CD4-positive, alpha-beta T cell treated with Interleukin-17A for 1 hour (primary cell): ENCODE results near the gene ZC3H18.
A peak's percentile ranks its signal among the peaks of the same experiment; 100 is the strongest.
"Not testable (repeated sequence)": the region's sequence is repeated elsewhere in the genome, so short reads cannot be mapped to it uniquely, and the experiment has no call there.

Experiments
- DNase-seq: peaks from one replicate; pipeline ENCODE4 v3.0.0-alpha.2; 2020

ZC3H18 gene

GRCh38 chr16:88608076-88608475 is 37.9 kb downstream of the ZC3H18 start:
- no peak for DNase-seq

- DNase-seq = not testable (repeated sequence)
These were observed 39.2 kb downstream of the ZC3H18 start for GRCh38 chr16:88609426-88609825.

- no peak for DNase-seq
These were observed 39.9 kb downstream of the ZC3H18 start for GRCh38 chr16:88610080-88610479.

- DNase-seq = no peak
These were observed 41.0 kb downstream of the ZC3H18 start for GRCh38 chr16:88610909-88611812.

- no peak for DNase-seq
These were observed 43.1 kb downstream of the ZC3H18 start for GRCh38 chr16:88613293-88613692.

DNA sequence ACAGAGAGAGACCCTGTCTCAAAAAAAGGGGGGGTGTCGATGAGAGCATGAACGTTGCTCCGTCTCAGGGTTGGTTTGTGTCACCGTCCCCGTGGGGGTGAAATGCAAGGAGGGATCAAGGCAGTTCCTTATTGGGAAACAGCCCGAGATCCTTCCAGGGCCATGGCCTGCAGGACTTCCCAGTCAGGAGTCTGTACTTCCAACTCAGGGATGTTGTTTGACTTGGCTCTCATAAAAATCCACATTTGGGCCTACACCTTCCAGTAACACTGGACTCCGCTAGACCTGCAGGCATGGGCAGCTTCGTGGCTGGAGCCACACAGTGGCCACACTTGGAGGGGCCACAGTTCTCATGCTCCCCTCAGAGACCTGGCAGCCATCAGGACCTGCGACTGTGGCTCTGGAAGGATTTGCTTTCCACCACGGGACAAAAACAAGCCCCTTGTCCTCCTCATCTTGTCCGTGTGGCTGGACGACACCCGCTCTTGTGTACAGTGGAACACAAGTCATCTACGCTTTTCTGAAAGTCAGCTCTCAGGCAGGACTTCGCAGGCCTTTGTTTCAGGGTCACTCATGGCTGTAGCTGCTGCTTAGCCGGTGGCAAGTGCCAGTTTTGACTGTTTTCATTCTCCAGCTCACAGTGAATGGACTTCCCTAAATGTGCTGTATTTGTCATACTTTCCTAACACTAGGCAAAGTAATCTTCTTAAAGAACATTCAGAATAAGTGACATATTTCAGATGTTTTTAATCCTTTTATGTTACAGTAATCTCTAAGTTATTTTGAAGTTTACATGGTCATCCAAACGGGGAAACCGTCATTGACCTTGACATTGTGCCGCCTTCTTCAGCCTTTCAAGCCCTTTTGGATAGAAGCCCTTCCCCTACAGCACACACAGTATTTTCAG is 44.0 kb downstream of the ZC3H18 start:
- no peak for DNase-seq

DNA sequence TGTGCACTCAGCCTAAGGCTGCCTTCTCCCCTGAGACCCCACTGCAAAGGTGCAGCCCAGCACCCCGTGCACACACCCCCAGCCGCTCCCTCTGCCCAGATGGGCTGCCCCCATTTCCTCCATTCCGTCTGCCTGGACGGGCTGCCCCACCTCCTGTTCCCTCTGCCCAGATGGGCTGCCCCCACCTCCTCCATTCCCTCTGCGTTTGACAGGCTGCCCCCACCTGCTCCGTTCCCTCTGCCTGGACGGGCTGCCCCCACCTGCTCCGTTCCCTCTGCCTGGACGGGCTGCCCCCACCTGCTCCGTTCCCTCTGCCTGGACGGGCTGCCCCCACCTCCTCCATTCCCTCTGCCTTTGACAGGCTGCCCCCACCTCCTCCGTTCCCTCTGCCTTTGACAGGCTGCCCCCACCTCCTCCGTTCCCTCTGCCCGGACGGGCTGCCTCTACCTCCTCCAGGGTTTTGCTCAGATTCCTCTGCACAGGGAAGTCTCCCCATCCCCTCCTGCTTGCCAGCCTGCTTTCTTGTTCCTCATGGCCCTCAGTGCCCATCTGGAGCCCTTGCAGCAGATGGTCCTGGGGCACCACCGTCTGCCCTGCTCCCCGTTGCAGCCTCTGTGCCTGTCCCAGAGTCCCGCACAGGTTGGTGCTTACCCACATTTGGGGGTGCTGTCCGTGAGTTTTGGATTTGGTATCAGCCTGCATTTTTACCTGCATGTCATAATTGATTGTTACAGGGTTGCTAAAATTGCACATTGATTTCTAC is 44.8 kb downstream of the ZC3H18 start:
- DNase-seq = no peak

GRCh38 chr16:88616320-88616719 is 46.1 kb downstream of the ZC3H18 start:
- DNase-seq = no peak

GRCh38 chr16:88616736-88617135 is 46.5 kb downstream of the ZC3H18 start:
- DNase-seq = no peak

DNA sequence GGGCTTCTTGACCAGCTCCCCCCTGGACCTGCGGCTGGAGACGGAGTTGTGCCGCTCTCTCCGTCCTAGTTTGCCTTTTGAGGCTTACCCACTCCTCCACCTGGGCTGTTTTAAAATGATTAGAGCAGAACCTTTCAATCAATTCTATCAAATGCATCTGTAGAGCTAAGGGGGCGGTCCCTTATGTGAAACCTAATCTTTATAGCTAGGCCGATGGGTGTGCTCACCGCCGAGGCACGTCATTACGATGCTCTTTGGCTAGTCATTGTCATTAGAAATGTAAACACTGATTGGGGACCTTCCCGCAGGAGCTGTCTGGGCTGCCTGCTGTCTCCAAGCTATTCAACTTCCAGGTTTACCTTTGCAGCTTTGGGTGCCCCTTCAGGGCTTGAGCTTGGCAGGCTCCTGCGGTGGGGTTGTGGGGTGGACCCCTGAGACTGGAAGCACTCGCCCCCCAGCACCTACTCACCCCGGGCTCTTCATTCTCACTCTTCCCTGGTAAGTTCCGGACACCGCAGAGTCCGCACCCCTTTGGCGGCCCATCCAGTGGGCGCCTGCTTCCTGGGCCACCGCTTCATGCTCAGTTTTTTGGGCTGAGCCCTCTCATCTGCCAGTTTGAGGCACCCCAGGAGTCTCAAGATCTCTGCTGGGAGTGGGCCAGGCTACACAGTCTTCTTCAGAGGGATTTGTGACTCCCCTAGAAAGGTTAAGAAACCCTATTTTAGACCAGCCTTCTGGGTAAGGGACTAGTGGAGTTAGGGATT is 47.2 kb downstream of the ZC3H18 start:
- no peak for DNase-seq

DNA sequence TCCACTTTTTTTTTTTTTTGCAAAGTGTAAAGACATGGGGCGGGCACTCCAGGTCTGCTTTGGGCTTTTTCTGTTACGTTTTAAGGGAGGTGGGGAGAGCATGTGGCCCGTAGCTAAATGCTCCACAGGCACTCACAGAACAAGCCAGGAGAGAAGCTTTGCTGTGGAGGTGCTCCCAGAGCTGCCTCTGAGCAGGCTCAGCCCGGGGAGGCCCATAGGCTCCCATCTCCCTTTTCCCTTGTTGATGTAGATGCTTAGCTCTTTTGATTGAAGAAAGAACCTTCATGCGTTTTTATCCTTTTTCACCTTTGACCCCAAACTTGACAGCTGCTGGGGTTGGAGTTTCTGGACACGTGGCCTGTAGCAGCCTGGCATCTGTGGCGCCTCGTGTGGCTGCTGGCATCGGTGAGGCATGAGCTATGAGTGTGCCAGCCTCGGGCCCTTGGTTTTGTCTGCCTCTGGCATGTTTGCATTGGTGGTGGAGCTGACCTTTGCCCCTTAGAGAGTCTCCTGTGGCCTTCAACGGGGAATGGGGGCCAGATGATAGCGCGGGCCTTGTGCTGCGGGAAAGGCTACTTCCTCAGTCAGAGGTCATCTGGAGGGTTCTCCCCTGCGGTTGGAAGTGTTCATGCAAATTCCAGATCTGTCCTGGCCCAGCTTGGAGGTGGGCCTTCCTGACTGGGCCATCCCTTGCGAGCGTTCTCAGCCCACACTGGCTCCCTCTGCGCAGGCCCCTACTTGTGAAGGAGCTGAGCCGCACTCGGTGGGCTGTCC is 48.2 kb downstream of the ZC3H18 start:
- DNase-seq = no peak

GRCh38 chr16:88618956-88619667 is 48.9 kb downstream of the ZC3H18 start:
- no peak for DNase-seq

DNA sequence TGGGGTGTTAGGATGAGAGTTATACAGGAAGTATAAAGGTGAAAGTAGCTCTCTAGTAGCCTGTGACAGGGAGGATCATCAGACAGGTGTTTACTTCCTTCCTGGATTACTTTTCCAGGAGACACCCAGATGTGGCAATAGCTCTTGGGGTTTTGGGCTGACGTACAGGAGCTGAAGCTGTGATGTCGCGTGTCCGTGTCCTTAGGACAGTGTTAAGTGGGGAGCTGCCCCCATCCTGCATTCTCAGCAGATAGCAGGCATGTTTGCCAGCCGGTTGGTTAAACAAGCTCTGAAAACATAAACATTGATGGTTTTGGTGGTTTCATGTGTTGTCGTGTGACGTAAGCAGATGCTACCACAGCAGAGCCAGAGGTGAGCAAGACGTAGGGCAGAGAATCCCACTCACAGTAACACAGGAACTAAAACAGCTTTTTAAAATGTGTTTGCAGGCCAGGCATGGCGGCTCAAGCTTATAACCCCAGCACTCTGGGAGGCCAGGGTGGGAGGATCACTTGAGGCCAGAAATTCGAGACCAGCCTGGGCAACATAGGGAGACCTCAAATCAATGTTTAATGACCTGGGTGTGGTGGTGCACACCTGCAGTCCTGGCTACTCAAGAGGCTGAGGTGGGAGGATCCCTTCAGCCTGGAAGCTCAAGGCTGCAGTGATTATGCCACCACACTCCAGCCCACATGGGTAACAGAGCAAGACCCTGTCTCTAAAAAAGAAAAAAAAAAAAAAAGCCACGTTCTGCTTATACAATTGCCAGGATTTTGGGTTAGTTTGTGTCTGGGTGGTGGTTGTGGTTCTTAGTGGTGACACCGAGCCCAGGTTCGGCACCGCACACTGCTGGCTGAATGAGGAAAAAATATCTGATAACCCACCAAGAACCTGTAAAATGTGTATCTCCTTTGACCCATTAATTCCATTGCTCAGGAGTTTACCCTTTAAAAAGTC is 49.9 kb downstream of the ZC3H18 start:
- DNase-seq = peak; percentile 88

DNA sequence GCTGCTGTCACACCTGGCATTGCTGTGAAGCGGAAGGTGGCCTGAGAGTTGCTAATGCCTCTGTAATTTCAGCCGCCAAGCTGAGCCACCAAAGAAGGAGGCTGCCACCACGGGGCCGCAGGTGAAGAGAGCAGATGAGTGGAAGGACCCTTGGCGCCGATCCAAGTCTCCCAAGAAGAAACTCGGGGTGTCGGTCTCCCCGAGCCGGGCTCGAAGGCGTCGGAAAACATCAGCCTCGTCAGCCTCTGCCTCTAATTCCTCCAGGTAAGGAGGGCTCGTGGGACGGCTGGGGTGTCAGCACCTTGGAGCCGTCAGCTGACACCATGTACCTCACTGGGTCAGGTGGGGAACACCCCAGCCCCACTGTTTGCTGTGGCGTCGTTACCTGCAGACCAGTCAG is 51.9 kb downstream of the ZC3H18 start:
- DNase-seq = no peak

DNA sequence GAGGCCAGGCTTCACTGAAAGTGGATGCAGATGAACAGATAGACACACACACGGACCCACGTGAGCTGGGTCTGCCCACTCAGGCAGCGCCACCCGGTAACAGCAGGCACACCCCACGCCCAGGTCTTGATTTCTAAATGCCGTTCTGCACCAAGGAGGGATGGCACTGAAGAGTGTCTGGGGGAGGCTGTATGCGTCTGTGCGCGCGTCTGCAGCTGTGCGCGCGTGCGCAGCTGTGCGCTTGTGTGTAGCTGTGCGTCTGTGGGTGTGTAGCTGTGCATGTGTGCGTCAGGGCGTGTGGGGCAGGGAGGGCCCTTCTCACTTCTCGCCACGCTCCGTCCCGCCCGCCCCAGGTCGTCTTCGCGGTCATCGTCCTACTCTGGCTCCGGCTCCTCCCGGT is 52.7 kb downstream of the ZC3H18 start:
- no peak for DNase-seq

- no peak for DNase-seq
These were observed 53.7 kb downstream of the ZC3H18 start for GRCh38 chr16:88623858-88624257.

DNA sequence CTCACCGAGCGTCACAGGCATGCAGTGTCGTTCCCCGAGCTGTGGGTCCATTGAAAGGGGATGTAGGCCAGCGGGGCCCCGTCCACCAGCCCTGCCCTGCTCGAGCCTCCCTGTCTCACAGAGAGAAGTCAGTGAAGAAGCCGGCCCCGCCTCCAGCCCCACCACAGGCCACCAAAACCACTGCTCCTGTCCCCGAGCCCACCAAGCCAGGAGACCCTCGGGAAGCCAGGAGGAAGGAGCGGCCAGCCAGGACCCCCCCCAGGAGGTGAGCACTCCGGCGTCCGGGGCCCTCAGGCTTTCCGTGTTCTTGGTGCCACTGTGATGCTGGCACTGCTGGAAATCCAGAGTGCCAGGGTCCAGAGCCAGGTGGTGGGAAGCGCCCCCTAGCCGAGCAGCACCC is 54.3 kb downstream of the ZC3H18 start:
- no peak for DNase-seq

DNA sequence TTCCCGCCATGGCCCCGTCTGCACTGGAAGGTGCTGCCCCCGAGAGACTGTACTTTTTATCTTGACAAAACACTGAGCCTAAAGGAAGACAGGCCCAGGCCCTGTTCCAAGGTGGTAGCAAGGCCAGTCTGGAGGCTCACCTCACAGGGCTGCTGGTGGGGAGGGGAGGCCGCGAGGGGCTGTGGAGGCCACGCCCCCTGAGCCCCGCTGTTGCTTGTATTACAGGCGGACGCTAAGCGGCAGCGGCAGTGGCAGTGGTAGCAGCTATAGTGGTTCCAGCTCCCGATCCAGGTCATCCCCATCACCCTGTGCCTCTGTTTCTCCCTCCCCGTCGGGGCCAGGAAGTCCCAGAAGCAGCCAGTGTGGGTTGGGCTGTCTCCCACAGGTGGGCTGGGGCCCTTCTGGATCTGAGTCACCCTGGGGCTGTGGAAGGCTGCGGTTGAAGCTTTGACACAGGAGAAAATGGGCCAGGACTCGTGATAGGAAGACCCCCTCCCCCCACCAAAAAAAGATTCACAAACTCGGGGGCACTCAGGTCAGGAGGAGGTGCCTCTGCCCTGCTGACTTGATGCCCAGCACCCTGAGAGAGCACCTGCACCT is 54.9 kb downstream of the ZC3H18 start:
- no peak for DNase-seq

DNA sequence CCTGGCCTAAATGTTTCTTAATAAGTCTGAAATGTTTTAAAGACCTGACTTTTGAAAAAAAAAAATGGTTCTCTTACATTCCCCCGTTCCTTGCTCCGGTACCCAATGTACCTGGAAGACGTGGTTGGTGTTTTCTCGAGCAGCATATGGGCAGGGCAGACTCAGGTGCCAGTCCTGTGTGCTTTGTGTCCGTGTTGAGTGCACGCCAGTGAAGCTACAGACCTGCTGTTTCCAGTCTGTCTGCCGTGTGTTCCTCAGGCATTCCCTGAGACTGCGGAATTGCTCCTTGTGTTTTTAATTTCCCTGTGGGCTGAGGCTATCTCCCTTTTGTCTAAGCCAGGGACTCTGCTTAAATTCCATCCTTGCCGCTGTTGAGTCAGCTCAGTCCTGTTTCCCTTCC is 56.4 kb downstream of the ZC3H18 start:
- DNase-seq = no peak
